RCC 7860 (cell line): ENCODE data around the gene KLK14.

Experiments used
- DNase-seq: peaks from one replicate; pipeline ENCODE4 v3.0.0-alpha.2; 2015; ENCODE audit warnings: low spot score
- FAIRE-seq: peaks from 2 replicates; lab custom pipeline; 2012; peaks lifted over from hg19 to GRCh38; lab: Jason Lieb, UNC

KLK14 gene

DNA sequence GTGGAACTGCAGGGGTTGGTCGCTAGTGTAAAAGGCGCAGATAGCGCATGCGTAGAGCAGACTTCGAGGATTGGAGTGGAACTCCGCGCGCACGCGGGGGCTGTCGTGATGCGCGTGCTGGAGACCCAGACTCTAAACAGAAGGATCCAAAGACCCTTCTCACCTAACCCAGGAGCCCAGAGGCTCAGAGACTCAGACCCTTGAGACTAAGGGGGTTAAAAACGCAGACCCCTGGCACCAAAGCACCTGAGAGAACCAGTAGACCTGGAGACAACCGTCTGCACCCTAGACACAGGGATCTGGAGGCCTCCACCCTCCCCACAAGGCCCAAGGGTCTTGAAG is 26.1 kb upstream of the KLK14 start:
- FAIRE-seq (no peak), DNase-seq (no peak)

DNA sequence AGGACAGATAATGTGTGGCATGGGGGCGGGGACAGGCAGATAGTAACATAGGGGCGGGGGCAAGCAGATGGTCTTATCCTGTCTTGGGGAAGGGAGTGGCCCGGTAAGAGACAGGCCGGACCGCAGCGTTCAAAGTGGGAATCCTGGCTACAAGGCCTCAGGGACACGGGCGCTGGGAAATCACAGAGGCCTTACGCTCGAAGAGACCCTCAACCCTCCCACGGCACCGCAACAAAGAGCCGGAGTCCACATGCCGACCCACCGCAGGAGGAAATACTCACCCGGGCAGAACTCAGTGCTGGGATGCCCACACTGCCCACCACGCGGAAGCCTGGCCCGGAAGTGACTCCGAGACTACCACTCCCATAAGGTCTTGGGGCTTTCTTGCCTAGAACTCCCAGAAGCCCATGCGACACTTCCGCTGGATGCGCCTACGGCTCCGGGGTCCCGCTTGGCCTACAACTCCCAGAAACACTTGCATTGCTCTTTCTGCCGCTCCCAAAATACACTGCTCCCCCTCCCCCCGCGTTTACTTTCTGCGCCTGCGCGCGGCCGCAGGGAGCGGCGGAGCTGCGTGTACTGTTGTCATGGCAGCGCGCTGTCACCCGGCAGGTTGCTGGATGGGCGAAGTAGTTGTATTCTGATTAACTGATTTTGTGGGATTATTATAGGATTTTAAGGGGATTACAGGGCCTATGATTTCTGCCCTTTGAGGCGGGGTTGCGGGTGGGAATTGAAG is 25.5 kb upstream of the KLK14 start, which contains the start of gene CTU1:
TSS of gene CTU1 (minus strand) at position 344 of the 739 bp plus-strand sequence. CDS start 3,840 bp downstream, outside the sequence.
- DNase-seq (peak; percentile 96), FAIRE-seq (peak; percentile 87)

DNA sequence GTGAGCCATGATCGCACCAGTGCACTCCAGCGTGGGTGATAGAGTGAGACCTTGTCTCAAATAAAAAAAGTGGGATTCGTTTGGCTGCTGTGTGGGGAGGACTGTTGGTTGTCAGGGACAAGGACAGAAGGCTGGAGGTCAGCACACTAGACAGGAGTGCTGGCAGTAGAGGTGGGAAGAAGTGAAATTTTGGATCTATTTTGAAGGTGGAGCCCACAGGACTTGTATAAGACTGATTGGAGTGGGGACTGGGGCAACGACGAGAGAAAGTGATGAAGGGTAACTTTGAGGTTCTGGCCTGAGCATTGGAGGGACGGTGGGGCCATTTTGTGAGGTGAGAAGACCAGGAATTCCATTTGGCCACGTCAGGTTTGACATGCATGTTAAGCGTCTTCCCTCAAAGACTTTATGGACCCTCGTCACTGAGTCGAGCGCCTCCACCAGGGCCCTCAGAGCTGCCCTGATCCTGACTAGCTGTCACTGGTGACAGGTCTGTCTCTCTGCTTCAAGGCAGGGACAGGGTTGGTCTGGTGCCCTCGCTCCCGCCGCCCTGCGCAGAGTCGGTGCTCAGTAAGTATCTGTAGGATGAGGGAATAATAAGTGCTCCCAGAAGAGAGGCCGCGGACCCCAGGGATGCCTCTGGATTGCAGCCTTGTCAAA is 24.8 kb upstream of the KLK14 start:
- FAIRE-seq, result no peak
- no peak for DNase-seq

DNA sequence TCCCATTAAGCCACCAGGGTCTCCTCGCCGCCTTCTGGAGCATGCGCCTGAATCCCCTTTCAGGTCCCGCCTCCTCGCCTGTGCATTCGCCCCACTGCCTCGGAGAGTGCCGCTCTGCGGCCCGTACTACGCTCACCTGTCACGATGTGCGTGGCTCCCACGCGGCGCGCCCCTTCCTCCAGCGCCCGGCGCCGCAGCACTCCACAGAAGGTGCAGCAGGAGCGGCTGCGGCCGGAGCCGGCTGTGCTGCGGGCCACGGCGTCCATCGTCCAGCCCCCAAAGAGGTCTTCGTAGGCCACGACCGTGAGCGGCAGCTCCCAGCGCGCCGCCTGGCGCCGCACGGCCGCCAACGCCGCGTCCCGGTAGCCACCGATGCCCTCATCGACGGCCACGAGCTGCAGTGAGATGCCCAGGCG is 21.2 kb upstream of the KLK14 start:
- DNase-seq, result no peak

DNA sequence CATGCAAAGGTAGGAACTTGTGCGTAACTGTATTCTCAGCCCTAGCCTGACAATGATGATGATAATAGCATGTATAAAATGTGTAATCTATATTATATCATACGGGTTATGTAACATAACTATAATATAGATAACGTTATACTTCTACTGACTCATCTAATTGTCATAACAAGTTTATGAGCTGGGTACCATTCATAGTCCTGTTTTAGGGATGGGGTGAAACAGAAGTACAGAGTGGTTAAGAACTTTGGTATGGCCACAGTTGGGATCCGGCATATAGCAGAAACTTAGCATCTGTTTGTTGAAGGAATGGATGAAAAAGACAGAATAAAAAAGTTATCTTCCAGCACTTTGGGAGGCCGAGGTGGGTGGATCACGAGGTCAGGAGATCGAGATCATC is 20.3 kb upstream of the KLK14 start:
- FAIRE-seq, result no peak
- no peak for DNase-seq

More for the DNA sequence above, 21.2 kb upstream of the KLK14 start:
- no peak for FAIRE-seq

DNA sequence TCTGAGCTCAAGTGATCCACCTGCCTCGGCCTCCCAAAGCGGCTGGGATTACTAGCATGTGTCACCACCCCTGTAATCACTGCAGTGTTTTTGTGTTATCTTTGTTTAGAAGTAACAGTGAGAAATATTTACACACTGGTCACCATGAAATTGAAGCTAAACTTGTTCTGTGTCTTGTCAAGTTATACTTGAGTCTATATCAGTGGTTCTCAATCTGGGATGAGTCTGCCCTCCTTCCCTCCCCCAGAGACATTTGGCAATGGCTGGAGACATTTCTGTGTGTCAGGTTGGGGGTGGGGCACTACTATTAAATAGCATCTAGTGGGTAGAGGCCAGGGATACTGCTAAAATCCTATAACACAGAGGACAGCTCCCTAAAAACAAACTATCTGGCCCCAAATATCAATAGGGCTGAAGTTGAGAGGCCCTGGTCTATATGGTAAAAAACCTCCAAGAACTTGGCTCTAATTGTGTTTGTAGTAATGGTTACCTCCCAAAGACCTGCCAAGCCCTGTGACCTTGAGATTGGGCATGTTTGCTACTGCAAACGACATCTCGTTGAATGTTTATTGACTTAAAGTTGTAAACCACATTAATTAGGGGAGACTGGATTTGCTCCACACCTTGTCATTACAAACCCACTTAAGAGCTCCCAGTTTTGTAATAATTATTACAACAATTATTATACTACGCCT is 18.6 kb upstream of the KLK14 start:
- FAIRE-seq, result no peak

DNA sequence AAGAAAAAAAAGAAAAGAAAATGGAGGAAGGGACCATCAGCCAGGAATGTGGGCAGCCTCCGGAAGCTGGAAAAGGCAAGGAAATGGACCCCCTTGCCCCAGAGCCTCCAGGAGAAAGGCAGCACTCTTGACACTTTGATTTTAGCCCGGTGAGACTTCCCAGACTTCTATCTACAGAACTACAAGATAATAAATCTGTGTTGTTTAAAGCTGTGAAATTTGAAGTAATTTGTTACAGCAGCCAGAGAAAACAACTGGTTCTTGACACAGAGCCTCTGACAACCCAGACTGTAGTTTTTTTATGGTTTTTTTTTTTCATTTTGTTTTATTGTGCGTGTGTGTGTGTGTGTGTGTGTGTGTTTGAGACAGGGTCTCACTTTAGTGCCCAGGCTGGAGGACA is 17.9 kb upstream of the KLK14 start:
- DNase-seq (no peak), FAIRE-seq (no peak)

More for the DNA sequence above, 18.6 kb upstream of the KLK14 start:
- no peak for DNase-seq

DNA sequence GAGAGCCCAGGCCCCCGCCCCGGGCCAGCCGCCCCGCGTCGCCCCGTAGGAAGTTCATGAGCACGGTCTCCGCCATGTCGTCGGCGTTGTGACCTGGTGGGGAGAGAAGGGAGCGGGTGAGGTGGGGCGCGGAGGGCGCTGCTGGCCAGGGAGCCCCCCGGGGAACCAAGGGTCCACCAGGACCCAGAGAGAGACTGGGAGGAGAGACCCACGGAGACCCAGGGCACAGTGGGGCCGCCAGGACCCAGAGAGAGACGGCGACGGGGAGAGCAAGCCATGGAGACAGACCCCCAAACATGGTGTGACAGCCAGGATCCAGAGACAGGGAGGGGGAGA is 16.3 kb upstream of the KLK14 start:
- no peak for DNase-seq
- FAIRE-seq, result no peak

DNA sequence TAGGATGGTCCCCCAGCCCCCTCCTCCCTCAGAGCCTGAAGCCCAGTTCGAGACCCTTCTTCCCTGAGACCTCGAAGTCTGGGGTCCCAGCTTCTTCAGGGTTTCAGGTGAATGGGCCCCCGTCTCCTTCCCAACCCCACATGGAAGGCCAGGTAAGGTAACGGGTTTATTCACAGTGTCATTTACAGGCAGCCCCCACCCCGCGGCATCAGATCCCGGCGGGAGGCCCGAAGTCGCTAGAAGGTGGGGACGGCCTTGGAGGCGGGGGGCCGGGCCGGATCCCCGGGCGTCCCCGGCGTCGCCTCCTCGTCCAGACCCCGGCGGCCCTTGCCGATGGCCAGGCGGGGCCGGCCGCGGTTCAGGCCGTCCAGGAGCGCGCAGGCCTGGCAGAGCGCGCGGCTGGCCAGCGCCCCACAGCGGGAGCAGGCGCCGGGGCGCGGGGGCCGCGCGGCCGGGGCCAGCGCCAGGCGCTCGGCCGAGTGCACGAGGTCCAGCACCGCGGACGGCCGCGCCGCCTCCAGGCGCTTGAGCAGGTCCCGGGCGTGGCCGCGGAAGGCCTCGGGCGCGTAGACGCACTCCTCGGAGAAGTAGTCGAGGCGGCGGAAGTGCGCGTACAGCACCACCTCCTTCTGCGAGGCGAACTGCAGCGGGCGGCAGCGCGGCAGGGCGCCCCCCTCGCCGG is 15.8 kb upstream of the KLK14 start:
- DNase-seq (no peak), FAIRE-seq (no peak)

DNA sequence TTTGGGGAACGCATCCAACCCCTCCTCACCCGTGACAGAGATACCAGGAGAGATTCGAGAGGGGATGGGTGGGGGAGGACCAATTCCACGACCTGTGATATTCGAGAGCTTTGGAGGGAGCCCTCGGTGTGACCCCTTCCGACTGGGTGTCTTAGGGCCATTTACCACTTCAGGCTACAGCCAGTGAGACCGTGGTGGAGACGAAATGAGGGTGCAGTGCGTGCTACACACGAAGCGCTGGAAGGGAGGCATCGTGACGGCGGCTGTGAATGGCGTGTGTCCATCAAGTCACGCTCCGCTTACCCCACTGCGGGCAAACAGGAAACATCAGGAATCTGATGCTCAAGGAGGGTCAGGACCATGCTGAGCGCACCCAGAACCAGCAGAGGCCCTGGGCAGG is 15.1 kb upstream of the KLK14 start:
- DNase-seq, result no peak
- no peak for FAIRE-seq

DNA sequence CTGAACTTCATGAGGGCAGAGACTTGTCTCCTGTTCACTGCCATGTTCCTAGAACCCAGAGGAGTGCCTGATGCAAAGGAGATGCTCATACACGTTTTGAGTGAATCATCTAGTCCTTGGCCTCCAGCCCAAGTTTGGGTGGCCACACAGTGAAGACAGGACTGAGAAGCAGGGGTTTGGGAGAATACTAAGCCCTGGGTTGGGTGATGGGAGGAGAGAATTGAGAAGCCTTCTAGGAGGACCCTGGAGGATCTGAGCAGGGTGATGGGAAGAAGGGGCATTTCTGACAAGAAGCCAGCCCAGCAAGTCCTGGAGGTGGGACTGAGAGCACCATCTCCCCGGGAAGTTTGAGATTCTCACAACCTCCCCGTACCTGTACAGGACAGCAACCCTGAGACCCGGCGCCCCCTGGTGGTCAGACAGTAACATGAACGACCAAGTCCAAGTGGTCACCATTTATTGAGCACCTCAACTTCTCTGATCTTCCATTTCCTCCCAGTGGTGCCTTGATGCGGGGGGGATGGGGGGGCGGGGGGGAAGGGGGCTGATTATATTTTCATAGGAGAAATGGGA is 14.6 kb upstream of the KLK14 start:
- no peak for FAIRE-seq
- DNase-seq, result peak; percentile 28

DNA sequence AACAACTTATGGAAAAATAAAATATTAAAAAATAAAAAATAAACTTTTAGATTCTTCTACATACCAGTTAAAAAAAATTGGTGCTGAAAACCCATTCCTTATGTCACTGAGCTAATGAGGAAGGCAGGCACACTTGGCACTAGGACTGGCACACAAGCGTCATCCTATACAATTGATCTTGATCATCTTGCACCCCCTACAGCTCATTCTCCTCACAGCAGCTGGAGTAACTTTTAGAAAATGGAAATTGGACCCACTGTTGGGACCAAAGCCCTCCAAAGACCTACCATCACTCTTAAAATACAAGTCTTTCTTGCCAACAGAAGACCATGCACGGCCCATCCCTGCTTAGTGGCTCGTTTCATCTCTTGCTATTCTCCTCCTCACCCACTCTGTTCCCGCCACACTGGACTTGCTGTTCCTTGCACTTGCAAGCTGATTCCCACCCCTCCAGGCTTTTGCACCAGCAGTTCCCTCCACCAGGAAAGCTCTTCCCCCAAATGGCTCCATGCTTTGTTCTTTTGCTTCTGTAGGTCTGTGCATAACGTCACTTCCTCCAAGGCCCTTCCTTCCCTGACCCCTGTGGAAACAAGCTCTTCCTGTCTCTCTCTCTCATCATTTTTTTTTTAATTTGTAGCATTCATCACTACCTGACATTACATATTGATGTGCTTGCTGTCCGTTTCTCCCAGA is 13.9 kb upstream of the KLK14 start:
- DNase-seq (no peak), FAIRE-seq (no peak)

DNA sequence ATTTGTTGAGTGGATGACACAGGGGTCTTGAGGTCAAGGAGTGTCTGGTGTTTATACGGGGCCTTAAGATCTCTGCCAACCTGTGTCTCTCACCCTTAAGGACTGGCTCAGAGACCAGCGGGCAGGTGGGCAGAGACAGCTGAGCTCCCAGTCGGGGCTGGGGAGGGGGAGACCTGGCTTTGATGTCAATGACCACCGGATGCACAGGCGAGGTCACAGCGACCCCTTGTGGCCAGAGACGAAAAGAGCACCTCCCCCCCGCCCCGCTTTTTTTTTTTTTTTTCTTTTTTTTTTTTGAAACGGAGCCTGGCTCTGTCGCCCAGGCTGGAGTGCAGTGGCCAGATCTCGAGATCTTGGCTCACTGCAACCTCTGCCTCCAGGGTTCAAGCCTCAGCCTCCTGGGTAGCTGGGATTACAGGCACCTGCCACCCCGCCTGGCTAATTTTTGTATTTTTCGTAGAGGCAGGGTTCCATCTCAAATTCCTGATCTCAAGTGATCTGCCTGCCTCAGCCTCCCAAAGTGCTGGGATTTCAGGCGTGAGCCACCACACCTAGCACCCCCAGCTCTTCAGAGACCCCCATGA is 12.1 kb upstream of the KLK14 start:
- DNase-seq (no peak), FAIRE-seq (no peak)

DNA sequence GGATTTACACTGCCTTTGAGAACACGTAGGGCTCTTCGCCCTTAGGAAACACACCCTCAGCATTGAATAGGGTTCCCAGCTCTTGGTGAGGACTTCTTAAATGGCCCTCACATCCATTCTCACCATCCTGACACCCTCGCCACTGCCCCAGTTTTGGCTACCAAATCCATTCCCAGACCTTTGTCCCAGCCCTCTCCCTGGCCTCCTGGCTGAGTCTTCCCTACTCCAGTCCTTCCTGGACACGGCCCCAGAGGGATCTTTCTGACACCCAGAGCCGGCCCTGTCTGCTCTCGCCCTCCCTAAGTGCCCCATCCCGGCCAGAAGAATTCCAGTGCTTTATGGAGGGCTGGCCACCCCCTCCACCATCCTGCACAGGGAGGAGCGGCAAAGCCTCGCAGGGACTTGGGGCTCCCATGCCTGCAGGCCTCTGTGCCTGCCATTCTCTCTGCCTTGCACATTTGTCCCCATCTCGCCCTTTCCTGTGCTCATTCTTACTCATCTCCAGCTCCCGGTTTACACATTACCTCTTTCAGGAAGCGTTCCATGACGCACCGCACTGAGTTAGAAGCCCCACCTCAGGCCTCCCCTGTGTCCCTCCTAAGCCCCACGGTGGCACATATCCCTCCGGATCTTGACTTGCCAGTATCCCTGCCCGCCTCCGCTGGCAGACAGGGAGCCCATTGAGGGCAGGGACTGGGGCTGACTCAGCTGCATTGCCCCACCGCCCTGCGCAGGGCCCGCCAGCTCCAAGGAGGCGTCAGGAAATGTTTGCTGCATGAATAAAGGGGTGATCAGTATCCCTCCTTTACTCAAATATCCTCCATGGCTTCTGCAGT is 11.0 kb upstream of the KLK14 start:
- DNase-seq (no peak), FAIRE-seq (no peak)

DNA sequence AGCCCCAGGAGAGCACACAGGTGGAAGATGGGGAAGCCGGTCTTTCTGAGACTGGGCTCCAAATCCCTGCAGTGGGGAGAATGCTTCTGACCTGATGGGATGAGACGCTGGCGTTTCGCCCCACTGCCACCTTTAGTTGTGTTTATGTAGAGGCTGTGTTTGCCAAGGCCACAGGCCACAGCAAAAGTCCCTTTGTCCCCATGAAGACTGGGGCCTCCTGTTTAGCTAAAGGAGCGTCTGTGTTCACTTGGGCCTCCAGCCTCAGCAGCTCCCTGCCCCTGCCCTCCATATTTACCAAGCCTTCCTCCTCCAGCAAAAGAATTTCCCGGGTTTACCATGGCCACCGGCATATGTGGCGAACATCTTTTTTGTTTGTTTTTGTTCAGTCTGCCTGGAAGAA is 10.4 kb upstream of the KLK14 start:
- no peak for FAIRE-seq
- DNase-seq, result no peak

DNA sequence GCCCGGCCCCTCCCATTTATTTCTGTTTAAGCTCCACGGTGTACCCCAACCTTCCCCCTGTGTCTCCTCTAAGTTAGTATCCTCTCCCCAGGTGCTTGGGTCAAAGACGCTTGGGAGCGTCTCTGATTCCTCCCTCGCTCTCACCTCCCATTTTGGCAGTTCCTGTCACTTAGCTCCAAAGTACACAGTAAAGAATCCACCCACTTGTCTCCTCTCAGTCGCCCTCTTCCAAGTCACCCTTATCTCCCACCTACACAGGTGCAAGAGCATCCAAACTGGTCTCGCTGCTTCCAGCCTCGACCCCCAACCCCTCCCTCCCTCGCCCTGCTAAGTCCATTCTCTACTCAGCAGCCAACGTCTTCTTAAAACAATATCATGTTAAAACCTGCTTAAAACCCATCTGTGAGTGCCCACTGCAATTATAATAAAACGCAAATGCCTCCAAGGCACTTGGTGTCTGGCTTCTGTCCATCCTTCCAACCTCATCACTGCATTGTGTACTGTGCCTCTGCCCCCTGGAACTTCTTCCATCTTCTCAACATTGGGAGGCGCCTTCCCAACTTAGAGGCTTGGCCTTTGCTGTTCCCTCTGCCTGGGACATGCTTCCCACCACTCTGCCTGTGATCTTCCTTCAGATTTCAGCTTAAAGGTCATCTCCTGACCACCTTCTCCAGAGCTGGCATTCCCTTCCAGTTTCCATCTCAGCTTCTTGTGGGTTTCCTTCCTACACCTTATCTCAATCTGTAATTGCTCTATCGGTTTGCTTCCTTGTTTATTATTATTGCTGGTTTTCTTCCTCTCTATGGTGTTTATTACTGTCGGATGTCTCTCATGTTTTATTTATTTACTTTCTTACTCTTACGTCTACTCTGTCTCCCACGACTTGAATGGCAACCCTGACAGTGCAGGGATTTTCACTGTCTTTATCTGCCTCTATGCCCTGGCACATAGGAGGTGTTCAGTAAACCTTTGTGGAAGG is 9.5 kb upstream of the KLK14 start:
- no peak for DNase-seq
- FAIRE-seq, result no peak

DNA sequence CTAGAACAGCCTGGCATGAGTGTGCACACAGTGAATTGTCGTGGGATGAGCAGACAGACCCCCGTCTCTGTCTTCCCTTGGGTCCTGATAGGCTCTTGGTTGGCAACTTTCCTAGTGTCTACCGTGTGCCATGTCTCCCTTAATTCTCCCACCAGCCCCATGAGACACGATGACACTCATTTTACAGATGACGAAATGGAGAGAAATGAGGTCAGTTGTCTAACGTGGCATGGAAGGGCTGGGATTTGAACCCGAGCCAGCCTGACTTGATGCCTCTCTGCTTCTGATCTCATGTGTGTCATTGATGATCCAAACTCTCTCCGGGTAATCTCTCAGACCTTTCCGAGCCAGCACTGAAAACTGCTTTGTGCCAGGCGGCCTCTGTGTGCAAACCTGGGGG is 8.4 kb upstream of the KLK14 start:
- FAIRE-seq (no peak), DNase-seq (no peak)

DNA sequence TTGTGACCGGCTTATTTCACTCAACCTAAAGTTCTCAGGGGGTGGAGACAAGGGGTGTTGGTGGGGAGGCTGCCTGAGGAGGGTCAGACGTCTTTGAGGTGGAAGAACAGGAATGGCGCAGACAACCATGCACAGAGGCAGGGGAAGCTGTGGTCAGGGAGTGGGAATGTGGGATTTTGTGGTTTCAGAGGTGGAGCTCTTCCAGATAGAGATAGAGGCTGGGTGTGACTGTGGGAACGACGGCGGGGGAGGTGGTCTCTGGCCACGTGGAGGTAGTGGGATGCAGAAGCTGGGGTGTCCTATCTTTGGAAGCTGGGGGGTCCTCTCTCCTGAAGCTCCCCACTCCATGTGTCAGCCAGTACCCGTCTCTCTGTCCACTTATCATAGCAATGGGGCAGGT is 7.8 kb upstream of the KLK14 start:
- FAIRE-seq, result no peak
- no peak for DNase-seq
